Kidney (tissue), 14 donors: Measurements from ENCODE around the gene GMEB2. TPM values are rescaled to one million over a fixed set of nuclear protein-coding genes. Genes with fewer than 3 reads are reported as not detected.
A peak's percentile ranks its signal among the peaks of the same experiment; 100 is the strongest.

Experiments used
- DNase-seq, 5 donors: peaks; one replicate each; pipeline ENCODE4 v3.0.0-alpha.2; 2013 to 2020
- FAIRE-seq: peaks from 2 replicates; lab custom pipeline; 2012; peaks lifted over from hg19 to GRCh38; lab: Jason Lieb, UNC
- H3K27ac ChIP-seq, 2 donors: one replicate each; pipeline ENCODE4 v1.7.0; 2013; ENCODE audit warnings: low read depth in 2 of 2, low read length in 2 of 2, inconsistent platforms in 1 of 2
- H3K27me3 ChIP-seq: one replicate; pipeline ENCODE4 v1.7.1; 2013; ENCODE audit warnings: low read length, inconsistent platforms; ENCODE audit not compliant: control insufficient read depth, insufficient read depth
- H3K36me3 ChIP-seq, 3 donors: one replicate each; pipeline versions ENCODE4 v1.7.0 to v1.7.1; 2013; ENCODE audit warnings: low read length in 3 of 3, control low read depth in 1 of 3, inconsistent platforms in 1 of 3; ENCODE audit not compliant: insufficient read depth in 3 of 3, control insufficient read depth in 2 of 3
- H3K4me1 ChIP-seq, 3 donors: one replicate each; pipeline versions ENCODE4 v1.7.0 to v1.7.1; 2013; ENCODE audit warnings: low read length in 3 of 3, inconsistent platforms in 1 of 3, low read depth in 1 of 3; ENCODE audit not compliant: control insufficient read depth in 2 of 3, insufficient read depth in 2 of 3
- H3K4me3 ChIP-seq, 3 donors: one replicate each; pipeline versions ENCODE4 v1.7.0 to v1.8.1; 2013; ENCODE audit warnings: low read length in 3 of 3, control low read depth in 1 of 3, inconsistent platforms in 1 of 3
- H3K9ac ChIP-seq, 3 donors: one replicate each; pipeline versions ENCODE4 v1.7.0 to v1.7.1; 2013; ENCODE audit warnings: low read length in 3 of 3, control low read depth in 1 of 3, inconsistent platforms in 1 of 3
- H3K9me3 ChIP-seq, 3 donors: one replicate each; pipeline versions ENCODE4 v1.7.0 to v1.7.1; 2013; ENCODE audit warnings: low read length in 3 of 3, control low read depth in 1 of 3, inconsistent platforms in 1 of 3; ENCODE audit not compliant: control insufficient read depth in 2 of 3, insufficient read depth in 1 of 3
- intact Hi-C: fragments of 100-400 bp; cut with DNase I; formaldehyde crosslinking; loops from one replicate; pipeline ENCODE4 v1.11.1; 2022
- polyA plus RNA-seq: library from polyadenylated mRNA; stranded (reverse); fragments of 350-450 nt; fragmentation: Illumina TruSeq; extraction: RNeasy Lipid Tissue Mini Kit (QIAGEN cat#74804); gene quantifications from one replicate; pipeline ENCODE4 v1.2.3, GENCODE V29; 2014; ENCODE audit warnings: low read depth, low replicate concordance; ENCODE audit not compliant: insufficient read depth
- total RNA-seq: library from RNA; stranded (reverse); fragmentation: NEBNext Ultra II Directional; extraction: Animal tissue kit (Norgen Biotek cat#: 25700); gene quantifications from one replicate; pipeline ENCODE4 v1.2.1, GENCODE V29; 2021
- TF ChIP-seq, protein P1 (sequence below): IDR thresholded peaks from 3 replicates; pipeline ENCODE4 v1.5.1; 2012; ENCODE audit warnings: mild to moderate bottlenecking, moderate library complexity, borderline replicate concordance; ENCODE audit not compliant: insufficient read depth; ENCODE audit errors: extremely low read depth
- donor health status: control.
- donor health status: control.
- donor health status: control.
- donor health status: control.
- donor health status: control.
- donor health status: DM: yes; HTN: yes; CAD: no.
- donor health status: Normal renal cell carcinoma (clear cell type).

GMEB2 gene
- total and polyA plus RNA-seq, 2 donors from 2014 or later = 6.1 to 13.4 TPM

DNA sequence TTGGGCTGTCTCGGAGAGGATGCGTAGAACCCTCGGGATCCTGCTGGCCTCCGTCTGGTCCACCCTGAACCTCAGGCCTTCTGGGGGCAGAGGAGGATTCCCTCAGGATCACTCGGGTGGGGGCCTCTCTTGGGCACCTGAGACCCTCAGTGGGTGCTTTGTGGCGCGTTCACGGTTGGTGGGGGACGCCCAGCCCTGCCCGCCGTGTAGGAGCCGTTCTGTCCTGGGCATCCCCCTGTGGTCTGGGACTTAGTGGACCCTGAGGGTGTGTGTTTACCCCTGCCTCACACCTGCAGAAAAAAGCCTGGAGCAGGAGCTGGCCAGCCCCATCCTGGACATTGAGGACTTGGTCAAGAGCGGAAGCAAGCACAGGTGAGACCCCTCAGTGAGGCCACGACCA is 38.8 kb upstream of the GMEB2 start:
- TF ChIP-seq, protein P1, sequence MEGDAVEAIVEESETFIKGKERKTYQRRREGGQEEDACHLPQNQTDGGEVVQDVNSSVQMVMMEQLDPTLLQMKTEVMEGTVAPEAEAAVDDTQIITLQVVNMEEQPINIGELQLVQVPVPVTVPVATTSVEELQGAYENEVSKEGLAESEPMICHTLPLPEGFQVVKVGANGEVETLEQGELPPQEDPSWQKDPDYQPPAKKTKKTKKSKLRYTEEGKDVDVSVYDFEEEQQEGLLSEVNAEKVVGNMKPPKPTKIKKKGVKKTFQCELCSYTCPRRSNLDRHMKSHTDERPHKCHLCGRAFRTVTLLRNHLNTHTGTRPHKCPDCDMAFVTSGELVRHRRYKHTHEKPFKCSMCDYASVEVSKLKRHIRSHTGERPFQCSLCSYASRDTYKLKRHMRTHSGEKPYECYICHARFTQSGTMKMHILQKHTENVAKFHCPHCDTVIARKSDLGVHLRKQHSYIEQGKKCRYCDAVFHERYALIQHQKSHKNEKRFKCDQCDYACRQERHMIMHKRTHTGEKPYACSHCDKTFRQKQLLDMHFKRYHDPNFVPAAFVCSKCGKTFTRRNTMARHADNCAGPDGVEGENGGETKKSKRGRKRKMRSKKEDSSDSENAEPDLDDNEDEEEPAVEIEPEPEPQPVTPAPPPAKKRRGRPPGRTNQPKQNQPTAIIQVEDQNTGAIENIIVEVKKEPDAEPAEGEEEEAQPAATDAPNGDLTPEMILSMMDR = no peak
- Histone ChIP-seq H3K27me3 (no peaks in the 10 kb centered on the region), H3K9ac (no peak overlapping the region), H3K4me3 (no peak overlapping the region), H3K27ac (no peak overlapping the region), H3K9me3 (no peaks in the 10 kb centered on the region), H3K36me3 (peaks cover 0 to 14% (median 14%) of the 10 kb centered on the region in 3 donors), H3K4me1 (no peaks in the 10 kb centered on the region)
- intact Hi-C loops = no loop called here
- no peak for FAIRE-seq
- no peak for DNase-seq

DNA sequence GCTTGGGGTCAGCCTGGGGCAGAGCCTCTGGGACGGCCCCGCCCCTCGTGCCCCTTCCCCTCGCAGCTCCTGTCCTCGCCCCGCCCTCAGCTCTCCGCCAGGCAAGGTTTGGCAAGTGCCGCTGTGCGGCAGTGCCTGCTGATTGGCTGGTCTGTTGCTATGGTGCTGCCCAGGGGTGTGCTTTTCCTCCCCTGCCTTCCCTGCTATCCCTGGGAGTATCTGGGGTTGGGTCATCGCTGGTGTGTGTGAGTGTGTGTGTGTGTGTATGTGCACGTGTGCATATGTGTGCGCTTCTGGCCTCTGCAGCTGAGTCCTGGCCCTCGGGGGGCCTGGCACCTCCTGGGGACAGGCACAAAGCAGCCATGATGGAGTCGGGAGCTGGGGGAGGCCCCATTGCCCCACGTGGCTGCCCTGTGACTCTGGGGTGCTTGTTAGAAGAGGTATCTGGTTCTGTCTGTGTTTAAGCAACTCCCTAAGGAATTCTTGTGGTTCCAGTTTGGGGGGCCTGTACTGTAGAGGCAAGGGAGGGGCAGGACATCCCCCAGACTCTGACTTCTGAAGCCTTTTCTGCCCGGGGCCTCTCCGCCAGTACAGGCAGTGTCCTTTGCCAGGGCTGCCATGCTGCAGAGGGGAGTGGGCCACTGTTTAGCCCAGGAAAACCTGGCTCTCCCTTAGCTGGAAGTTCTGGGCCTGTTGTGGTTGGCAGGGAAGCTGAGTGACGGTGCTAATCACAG is 38.1 kb upstream of the GMEB2 start:
- H3K27ac ChIP-seq = no peak overlapping the region
- no peaks in the 10 kb centered on the region for H3K9me3 ChIP-seq
- FAIRE-seq (no peak), DNase-seq (peak in 2 of 5 donors; percentile 7 to 31)
- H3K9ac ChIP-seq = no peak overlapping the region
- no peak overlapping the region for H3K4me3 ChIP-seq
- TF ChIP-seq, protein P1 = no peak
- peaks cover 0 to 2% (median 0%) of the 10 kb centered on the region in 3 donors for H3K4me1 ChIP-seq
- intact Hi-C loops = no loop called here
- H3K36me3 ChIP-seq = peaks cover 0 to 14% (median 14%) of the 10 kb centered on the region in 3 donors
- no peaks in the 10 kb centered on the region for H3K27me3 ChIP-seq

DNA sequence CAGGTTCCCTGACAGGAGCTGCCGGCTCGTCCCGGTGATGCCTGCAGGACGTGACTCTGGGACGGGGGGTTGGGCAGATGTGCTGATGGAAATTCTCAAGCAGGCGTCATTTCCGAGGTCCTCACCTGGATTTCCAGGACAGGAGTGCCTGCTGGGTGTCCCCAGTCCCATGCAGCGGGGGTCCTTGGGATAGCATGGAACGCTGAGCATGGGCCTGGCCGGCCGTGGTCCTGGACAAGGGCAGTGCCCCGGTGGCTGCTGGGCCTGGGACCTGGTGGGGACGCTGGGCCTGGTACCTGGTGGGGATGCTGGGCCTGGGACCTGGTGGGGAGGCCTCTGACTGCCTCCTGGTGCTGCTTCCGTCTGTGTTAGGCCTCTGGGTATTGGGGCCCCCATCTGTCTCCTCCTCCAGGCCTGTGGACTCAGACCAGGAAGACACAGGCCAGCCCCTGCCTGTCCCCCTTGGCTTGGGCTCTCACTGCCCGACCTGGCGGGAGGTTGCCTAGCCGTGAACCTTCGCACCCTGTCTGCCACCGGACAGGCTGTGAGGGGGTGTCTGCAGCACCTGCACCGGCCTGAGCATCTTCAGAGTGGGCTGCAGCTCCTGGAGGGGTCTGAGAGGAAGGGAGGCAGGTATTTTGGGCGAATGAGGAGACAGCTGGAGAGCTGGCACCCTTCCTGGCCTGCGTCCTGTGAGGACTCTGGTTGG is 37.4 kb upstream of the GMEB2 start:
- Histone ChIP-seq H3K27me3 (no peaks in the 10 kb centered on the region), H3K36me3 (peaks cover 0 to 14% (median 14%) of the 10 kb centered on the region in 3 donors), H3K27ac (no peak overlapping the region), H3K9ac (no peak overlapping the region), H3K4me3 (no peak overlapping the region), H3K9me3 (no peaks in the 10 kb centered on the region), H3K4me1 (peaks cover 0 to 4% (median 0%) of the 10 kb centered on the region in 3 donors)
- no peak for DNase-seq
- intact Hi-C loops = no loop called here
- no peak for FAIRE-seq
- TF ChIP-seq, protein P1 = no peak
